ENCODE results near the gene NCAPD3.

The NCAPD3 gene

GRCh38 chr11:134224710-134225664 lies 1.2 kb upstream of the NCAPD3 start:
- TF ChIP-seq GATA2 (IDR thresholded peaks at IDR 0.05; ENCODE audit: low read depth, low read length) = no peak
- no peak for TF ChIP-seq GATA3 (IDR thresholded peaks at IDR 0.05; ENCODE audit: low read depth, low read length)

GRCh38 chr11:134223121-134223520 lies 646 bp downstream of the NCAPD3 start:
- no peak for TF ChIP-seq GATA3 (IDR thresholded peaks at IDR 0.05; ENCODE audit: low read depth, low read length)
- TF ChIP-seq GATA2 (IDR thresholded peaks at IDR 0.05; ENCODE audit: low read depth, low read length) = no peak

- TF ChIP-seq GATA3 (IDR thresholded peaks at IDR 0.05; ENCODE audit: low read depth, low read length) = no peak
- no peak for TF ChIP-seq GATA2 (IDR thresholded peaks at IDR 0.05; ENCODE audit: low read depth, low read length)
Observed at GRCh38 chr11:134216816-134217215, 7.0 kb downstream of the NCAPD3 start.

- TF ChIP-seq GATA3 (IDR thresholded peaks at IDR 0.05; ENCODE audit: low read depth, low read length) = no peak
- TF ChIP-seq GATA2 (IDR thresholded peaks at IDR 0.05; ENCODE audit: low read depth, low read length) = no peak
Observed at GRCh38 chr11:134215836-134216235, 7.9 kb downstream of the NCAPD3 start.

GRCh38 chr11:134207538-134208239 lies 16.1 kb downstream of the NCAPD3 start:
- TF ChIP-seq GATA3 (IDR thresholded peaks at IDR 0.05; ENCODE audit: low read depth, low read length) (no peak), GATA2 (IDR thresholded peaks at IDR 0.05; ENCODE audit: low read depth, low read length) (no peak)

- TF ChIP-seq GATA3 (IDR thresholded peaks at IDR 0.05; ENCODE audit: low read depth, low read length) (peak; percentile 91), GATA2 (IDR thresholded peaks at IDR 0.05; ENCODE audit: low read depth, low read length) (peak; percentile 98)
Observed at GRCh38 chr11:134206185-134206584, 17.6 kb downstream of the NCAPD3 start.

GRCh38 chr11:134205729-134206128 lies 18.0 kb downstream of the NCAPD3 start:
- TF ChIP-seq GATA2 (IDR thresholded peaks at IDR 0.05; ENCODE audit: low read depth, low read length) = no peak
- TF ChIP-seq GATA3 (IDR thresholded peaks at IDR 0.05; ENCODE audit: low read depth, low read length) = no peak

GRCh38 chr11:134202661-134203060 lies 21.1 kb downstream of the NCAPD3 start:
- TF ChIP-seq GATA3 (IDR thresholded peaks at IDR 0.05; ENCODE audit: low read depth, low read length) (no peak), GATA2 (IDR thresholded peaks at IDR 0.05; ENCODE audit: low read depth, low read length) (no peak)

- no peak for TF ChIP-seq GATA2 (IDR thresholded peaks at IDR 0.05; ENCODE audit: low read depth, low read length)
Observed at GRCh38 chr11:134200688-134201087, 23.1 kb downstream of the NCAPD3 start.

GRCh38 chr11:134199531-134199930 lies 24.2 kb downstream of the NCAPD3 start:
- TF ChIP-seq GATA3 (IDR thresholded peaks at IDR 0.05; ENCODE audit: low read depth, low read length) (no peak), GATA2 (IDR thresholded peaks at IDR 0.05; ENCODE audit: low read depth, low read length) (no peak)

GRCh38 chr11:134196756-134197155 lies 27.0 kb downstream of the NCAPD3 start:
- TF ChIP-seq GATA2 (IDR thresholded peaks at IDR 0.05; ENCODE audit: low read depth, low read length) = no peak
- TF ChIP-seq GATA3 (IDR thresholded peaks at IDR 0.05; ENCODE audit: low read depth, low read length) = no peak

- TF ChIP-seq GATA3 (IDR thresholded peaks at IDR 0.05; ENCODE audit: low read depth, low read length) (no peak), GATA2 (IDR thresholded peaks at IDR 0.05; ENCODE audit: low read depth, low read length) (no peak)
Observed at GRCh38 chr11:134181707-134182106, 42.1 kb downstream of the NCAPD3 start.

GRCh38 chr11:134178032-134178674 lies 45.6 kb downstream of the NCAPD3 start:
- TF ChIP-seq GATA2 (IDR thresholded peaks at IDR 0.05; ENCODE audit: low read depth, low read length) (no peak), GATA3 (IDR thresholded peaks at IDR 0.05; ENCODE audit: low read depth, low read length) (no peak)

GRCh38 chr11:134176284-134176683 lies 47.5 kb downstream of the NCAPD3 start:
- TF ChIP-seq GATA3 (IDR thresholded peaks at IDR 0.05; ENCODE audit: low read depth, low read length) = no peak
- TF ChIP-seq GATA2 (IDR thresholded peaks at IDR 0.05; ENCODE audit: low read depth, low read length) = no peak

All from SH-SY5Y (cell line).